Skin of body (tissue), 2 donors: ENCODE results near the gene KRT10. TPM values are rescaled to one million over a fixed set of nuclear protein-coding genes. Genes with fewer than 3 reads are reported as not detected.
"Not testable (repeated sequence)": the region's sequence is repeated elsewhere in the genome, so short reads cannot be mapped to it uniquely, and the experiment has no call there.

Source experiments
- DNase-seq: peaks from one replicate; lab custom pipeline; 2025; lab: John Stamatoyannopoulos, UW
- total RNA-seq: library from RNA; depleted of rRNA; stranded (reverse); fragments of >200 nt; gene quantifications from one replicate; pipeline ENCODE4 v1.2.3, GENCODE V29; 2014

KRT10 gene
- total RNA-seq, 1 donor from 2014 or later, result 976 TPM

GRCh38 chr17:40833882-40834281, 11.5 kb upstream of the KRT10 start:
- DNase-seq, result no peak

- no peak for DNase-seq
Measured at GRCh38 chr17:40832840-40833239, 10.4 kb upstream of the KRT10 start.

- no peak for DNase-seq
Measured at GRCh38 chr17:40830085-40830776, 7.8 kb upstream of the KRT10 start.

GRCh38 chr17:40828454-40829044, 6.1 kb upstream of the KRT10 start:
- no peak for DNase-seq

- no peak for DNase-seq
Measured at GRCh38 chr17:40827746-40828453, 5.5 kb upstream of the KRT10 start.

- no peak for DNase-seq
Measured at GRCh38 chr17:40825599-40825998, 3.2 kb upstream of the KRT10 start.

GRCh38 chr17:40824015-40824832, 1.8 kb upstream of the KRT10 start:
- DNase-seq, result no peak

GRCh38 chr17:40821536-40821935, 878 bp downstream of the KRT10 start:
- no peak for DNase-seq

- no peak for DNase-seq
Measured at GRCh38 chr17:40820228-40820838, 2.1 kb downstream of the KRT10 start.

GRCh38 chr17:40819528-40820125, 2.8 kb downstream of the KRT10 start:
- peak; percentile 38 for DNase-seq

- DNase-seq, result peak; percentile 34
Measured at GRCh38 chr17:40818733-40819527, 3.5 kb downstream of the KRT10 start.

GRCh38 chr17:40818343-40818732, 4.1 kb downstream of the KRT10 start:
- no peak for DNase-seq

- DNase-seq, result no peak
Measured at GRCh38 chr17:40817103-40817682, 5.2 kb downstream of the KRT10 start.

GRCh38 chr17:40816569-40816968, 5.8 kb downstream of the KRT10 start:
- DNase-seq, result no peak

GRCh38 chr17:40815381-40815780, 7.0 kb downstream of the KRT10 start:
- DNase-seq, result no peak

- not testable (repeated sequence) for DNase-seq
Measured at GRCh38 chr17:40814657-40815056, 7.8 kb downstream of the KRT10 start.

- DNase-seq, result no peak
Measured at GRCh38 chr17:40813804-40814203, 8.6 kb downstream of the KRT10 start.

- no peak for DNase-seq
Measured at GRCh38 chr17:40812639-40813038, 9.8 kb downstream of the KRT10 start.

GRCh38 chr17:40810494-40810893, 11.9 kb downstream of the KRT10 start:
- no peak for DNase-seq
